Lower leg skin (tissue), 4 donors: ENCODE measurements around the gene SRD5A2. TPM values are rescaled to one million over a fixed set of nuclear protein-coding genes. Genes with fewer than 3 reads are reported as not detected.

ENCODE experiments used
- DNase-seq, 2 donors: peaks; one replicate each; pipeline ENCODE4 v3.0.0-alpha.2; 2019; ENCODE audit warnings: low spot score in 2 of 2
- H3K4me3 ChIP-seq: fragments of 200-600 bp; sonication (generic); 2 replicates; pipeline ENCODE4 v1.5.1; 2017; ENCODE audit warnings: mild to moderate bottlenecking, low read depth; ENCODE audit not compliant: poor library complexity, severe bottlenecking
- POLR2A ChIP-seq, 2 donors: fragments of 450-650 bp; IDR thresholded peaks; one replicate each; pipeline ENCODE4 v1.6.1; 2016 to 2017; ENCODE audit warnings: antibody characterized with exemption in 2 of 2, mild to moderate bottlenecking in 1 of 2, moderate library complexity in 1 of 2
- WGBS, 2 donors: methylation state at CpG; one replicate each; pipeline ENCODE4 v1.1.5; 2018; 5-methylcytosine and 5-hydroxymethylcytosine counted together
- intact Hi-C: fragments of 100-400 bp; cut with DNase I; formaldehyde crosslinking; loops from one replicate; pipeline ENCODE4 v1.15.0; 2023; ENCODE audit warnings: low total_unique reads
- total RNA-seq, 4 donors: library from RNA; depleted of rRNA; stranded (reverse); fragments of >200 nt; gene quantifications; one replicate each; pipeline ENCODE4 v1.1.0, GENCODE V29; 2016
- TF ChIP-seq, protein P1 (sequence below), 3 donors: fragments of 450-650 bp; IDR thresholded peaks; one replicate each; pipeline ENCODE4 v1.5.1; 2016; ENCODE audit warnings: antibody characterized with exemption in 3 of 3, mild to moderate bottlenecking in 3 of 3, moderate library complexity in 2 of 3

The SRD5A2 gene
- total RNA-seq, 4 donors from 2014 or later, result not detected

DNA sequence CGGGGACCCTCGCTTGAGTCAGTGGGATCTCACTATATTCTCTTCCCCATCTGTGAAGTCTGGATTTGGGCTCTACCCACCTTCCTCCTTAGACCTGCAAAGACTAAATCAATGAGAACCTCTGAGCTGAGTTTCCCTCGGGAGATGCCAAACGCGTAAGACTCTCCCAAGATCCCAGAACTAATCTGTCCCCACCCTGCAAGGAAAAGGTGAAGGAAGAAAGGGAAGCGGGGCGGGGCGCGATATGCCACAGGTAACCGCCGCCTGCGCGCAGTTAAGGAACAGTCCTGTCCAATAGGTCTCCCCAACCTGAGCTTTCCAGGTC, 780 bp downstream of the SRD5A2 start:
- intact Hi-C loops, result no loop called here

DNA sequence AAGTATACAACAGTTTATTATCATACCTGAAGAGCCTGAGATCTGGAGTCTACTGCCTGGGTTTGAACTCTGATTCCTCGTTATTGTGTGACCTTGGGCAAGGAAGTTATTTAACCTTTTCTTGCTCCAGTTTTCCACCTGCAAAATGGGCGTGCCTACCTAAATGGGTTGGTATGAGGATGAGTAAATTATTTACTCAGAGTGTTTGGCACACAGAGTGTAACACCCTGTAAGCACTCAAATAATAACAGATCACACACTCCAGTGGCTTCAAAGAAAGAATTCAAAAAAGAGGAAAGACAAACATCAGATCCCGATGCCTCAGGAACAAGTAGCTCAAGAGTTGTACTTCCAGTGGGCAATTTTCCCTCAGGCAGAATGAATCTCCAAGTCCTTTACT, 2.4 kb downstream of the SRD5A2 start:
- no peak for DNase-seq
- 63 to 67% methylated on average over 3 of the region's 3 CpGs for WGBS, 2 donors
- no peak overlapping the region for H3K4me3 ChIP-seq
- intact Hi-C loops, result no loop called here
- TF ChIP-seq, protein P1, sequence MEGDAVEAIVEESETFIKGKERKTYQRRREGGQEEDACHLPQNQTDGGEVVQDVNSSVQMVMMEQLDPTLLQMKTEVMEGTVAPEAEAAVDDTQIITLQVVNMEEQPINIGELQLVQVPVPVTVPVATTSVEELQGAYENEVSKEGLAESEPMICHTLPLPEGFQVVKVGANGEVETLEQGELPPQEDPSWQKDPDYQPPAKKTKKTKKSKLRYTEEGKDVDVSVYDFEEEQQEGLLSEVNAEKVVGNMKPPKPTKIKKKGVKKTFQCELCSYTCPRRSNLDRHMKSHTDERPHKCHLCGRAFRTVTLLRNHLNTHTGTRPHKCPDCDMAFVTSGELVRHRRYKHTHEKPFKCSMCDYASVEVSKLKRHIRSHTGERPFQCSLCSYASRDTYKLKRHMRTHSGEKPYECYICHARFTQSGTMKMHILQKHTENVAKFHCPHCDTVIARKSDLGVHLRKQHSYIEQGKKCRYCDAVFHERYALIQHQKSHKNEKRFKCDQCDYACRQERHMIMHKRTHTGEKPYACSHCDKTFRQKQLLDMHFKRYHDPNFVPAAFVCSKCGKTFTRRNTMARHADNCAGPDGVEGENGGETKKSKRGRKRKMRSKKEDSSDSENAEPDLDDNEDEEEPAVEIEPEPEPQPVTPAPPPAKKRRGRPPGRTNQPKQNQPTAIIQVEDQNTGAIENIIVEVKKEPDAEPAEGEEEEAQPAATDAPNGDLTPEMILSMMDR (IDR thresholded peaks at IDR 0.05), result no peak
- no peak for TF ChIP-seq POLR2A (IDR thresholded peaks at IDR 0.05)

More for the DNA sequence above, 780 bp downstream of the SRD5A2 start:
- no peak overlapping the region for H3K4me3 ChIP-seq
- TF ChIP-seq POLR2A (IDR thresholded peaks at IDR 0.05), result no peak
- TF ChIP-seq, protein P1 (IDR thresholded peaks at IDR 0.05), result no peak
- no peak for DNase-seq
- 3 to 6% methylated on average over 13 of the region's 13 CpGs for WGBS, 2 donors

DNA sequence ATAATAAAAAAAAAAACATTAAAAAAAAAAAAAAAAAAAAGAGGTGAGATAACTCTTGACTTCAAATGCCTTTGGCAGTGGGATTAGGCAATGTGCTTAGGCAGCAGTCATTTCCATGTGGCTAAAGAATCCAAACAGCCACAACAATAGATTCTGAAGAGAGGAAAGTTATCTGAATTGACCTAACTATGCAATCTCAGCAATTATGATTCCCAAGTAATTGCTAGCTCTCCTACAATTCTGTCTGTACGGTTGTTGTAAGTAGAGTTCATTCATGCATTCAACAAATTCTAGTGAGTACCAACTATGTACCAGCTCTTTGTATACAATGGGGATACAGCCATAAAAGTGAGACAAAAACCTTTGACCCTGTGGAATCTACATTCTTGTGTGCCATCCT, 3.6 kb downstream of the SRD5A2 start:
- TF ChIP-seq, protein P1 (IDR thresholded peaks at IDR 0.05), result no peak
- TF ChIP-seq POLR2A (IDR thresholded peaks at IDR 0.05), result no peak
- no peak for DNase-seq
- WGBS, 2 donors, result 73 to 81% methylated on average over 1 of the region's 1 CpG
- intact Hi-C loops, result no loop called here
- no peak overlapping the region for H3K4me3 ChIP-seq

DNA sequence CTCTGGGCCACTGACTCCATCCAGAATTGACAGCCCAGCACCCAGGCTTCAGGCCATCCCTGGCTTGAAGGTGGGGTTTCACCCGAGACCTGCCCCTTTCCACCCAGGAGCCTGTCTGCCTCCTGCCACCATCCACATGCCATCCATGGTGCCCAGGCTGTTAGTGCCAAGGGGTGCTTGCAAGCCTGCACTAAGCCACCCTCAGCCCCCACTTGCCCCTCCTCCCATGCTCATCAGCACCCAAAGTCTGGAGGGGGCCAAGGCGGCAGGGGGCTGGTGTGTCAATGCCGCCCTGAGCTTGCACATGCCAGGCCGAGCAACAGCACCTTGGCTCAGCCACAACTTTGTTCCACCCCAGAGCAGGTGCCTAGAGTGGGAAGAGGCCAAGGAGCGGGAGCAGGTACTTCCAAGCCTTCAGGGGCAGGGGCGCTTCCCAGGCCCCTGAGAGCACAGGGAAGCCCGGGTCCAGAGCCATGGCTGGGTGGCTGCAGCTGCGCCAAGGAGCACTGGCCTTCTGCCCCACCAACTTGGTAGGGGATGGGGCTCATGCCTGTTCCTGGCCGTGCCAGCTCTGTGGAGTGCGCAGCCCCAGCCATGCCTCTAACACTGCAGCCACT, 12.0 kb downstream of the SRD5A2 start:
- 90% methylated on average over 10 of the region's 10 CpGs for WGBS, 2 donors
- no peak for DNase-seq
- TF ChIP-seq POLR2A (IDR thresholded peaks at IDR 0.05), result no peak
- TF ChIP-seq, protein P1 (IDR thresholded peaks at IDR 0.05), result no peak
- no peak overlapping the region for H3K4me3 ChIP-seq
- intact Hi-C loops, result no loop called here

DNA sequence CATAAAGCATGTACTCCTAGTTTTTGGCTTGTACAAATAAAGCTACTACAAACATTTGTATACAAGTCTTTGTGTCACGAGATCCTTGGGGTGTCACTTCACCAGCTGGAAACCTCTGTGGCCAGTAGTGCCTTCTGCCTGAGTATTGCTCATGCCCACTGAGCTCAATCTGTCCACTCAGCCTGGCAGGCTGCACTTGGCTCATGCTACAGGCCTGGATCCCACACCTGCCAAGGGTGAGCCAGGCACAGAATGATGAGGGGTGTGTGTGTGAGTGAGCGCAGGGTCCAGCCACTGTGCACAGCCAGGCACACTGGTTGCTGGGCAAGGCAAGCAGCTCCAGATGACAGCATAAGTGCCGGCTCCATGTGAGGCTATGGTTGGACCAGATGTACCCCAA, 13.1 kb downstream of the SRD5A2 start:
- no peak for DNase-seq
- TF ChIP-seq POLR2A (IDR thresholded peaks at IDR 0.05), result no peak
- TF ChIP-seq, protein P1 (IDR thresholded peaks at IDR 0.05), result no peak
- 84 to 86% methylated on average over 2 to 3 of the region's 3 CpGs for WGBS, 2 donors
- no peak overlapping the region for H3K4me3 ChIP-seq
- intact Hi-C loops, result no loop called here

DNA sequence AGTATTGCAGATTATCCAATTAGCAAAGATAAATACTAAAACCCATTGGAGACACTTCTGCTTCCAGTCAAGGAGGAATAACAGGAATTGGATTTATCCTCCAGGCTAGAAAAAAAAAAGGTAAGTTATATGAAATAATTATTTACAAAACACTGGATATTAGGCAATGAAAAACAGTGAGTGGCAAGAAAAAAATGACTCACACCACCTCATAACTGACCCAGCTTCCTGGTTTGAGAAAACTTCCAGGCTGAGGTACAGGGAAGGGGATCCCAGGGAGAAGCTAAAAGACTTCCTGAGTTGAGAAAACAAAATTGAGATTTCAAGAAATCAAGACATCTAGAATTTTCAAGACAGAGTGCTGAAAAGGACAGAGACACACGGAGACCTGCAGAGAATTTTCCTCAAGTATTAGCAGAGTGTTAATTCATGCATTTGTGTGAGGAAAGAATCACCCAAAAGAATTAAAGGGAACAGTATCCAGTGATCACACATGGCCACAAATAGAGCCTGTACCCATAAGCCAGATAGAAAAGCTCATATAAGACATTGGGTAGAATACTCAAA, 17.4 kb downstream of the SRD5A2 start:
- intact Hi-C loops, result no loop called here
- 37 to 56% methylated on average over 1 of the region's 1 CpG for WGBS, 2 donors
- no peak for TF ChIP-seq POLR2A (IDR thresholded peaks at IDR 0.05)
- TF ChIP-seq, protein P1 (IDR thresholded peaks at IDR 0.05), result no peak
- no peak overlapping the region for H3K4me3 ChIP-seq
- no peak for DNase-seq
